ENCODE measurements around the gene PDE11A. TPM values are rescaled to one million over a fixed set of nuclear protein-coding genes. Genes with fewer than 3 reads are reported as not detected.

The PDE11A gene
- total and polyA plus RNA-seq, 2 experiments from 2014 or later = 0.08 to 0.73 TPM

DNA sequence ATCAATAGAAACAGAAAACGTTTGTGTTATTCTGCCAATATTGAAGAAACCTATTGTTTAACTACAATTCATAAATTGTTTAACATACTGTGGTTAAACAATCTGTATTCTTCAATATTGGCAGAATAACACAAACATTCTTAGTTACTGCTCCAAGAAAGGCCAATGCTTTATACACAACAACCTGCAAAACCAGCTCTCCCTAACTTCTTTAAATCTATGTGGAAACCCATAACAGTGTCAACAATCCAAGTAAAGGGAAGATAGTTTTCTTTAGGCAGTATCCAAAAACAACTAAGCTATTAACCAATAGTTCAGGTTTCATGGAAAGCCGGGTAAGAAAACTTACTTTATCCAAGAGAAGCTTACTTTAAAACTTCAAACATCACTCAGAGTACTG lies 33.5 kb upstream of the PDE11A start (continued):
- TF ChIP-seq, protein P1, sequence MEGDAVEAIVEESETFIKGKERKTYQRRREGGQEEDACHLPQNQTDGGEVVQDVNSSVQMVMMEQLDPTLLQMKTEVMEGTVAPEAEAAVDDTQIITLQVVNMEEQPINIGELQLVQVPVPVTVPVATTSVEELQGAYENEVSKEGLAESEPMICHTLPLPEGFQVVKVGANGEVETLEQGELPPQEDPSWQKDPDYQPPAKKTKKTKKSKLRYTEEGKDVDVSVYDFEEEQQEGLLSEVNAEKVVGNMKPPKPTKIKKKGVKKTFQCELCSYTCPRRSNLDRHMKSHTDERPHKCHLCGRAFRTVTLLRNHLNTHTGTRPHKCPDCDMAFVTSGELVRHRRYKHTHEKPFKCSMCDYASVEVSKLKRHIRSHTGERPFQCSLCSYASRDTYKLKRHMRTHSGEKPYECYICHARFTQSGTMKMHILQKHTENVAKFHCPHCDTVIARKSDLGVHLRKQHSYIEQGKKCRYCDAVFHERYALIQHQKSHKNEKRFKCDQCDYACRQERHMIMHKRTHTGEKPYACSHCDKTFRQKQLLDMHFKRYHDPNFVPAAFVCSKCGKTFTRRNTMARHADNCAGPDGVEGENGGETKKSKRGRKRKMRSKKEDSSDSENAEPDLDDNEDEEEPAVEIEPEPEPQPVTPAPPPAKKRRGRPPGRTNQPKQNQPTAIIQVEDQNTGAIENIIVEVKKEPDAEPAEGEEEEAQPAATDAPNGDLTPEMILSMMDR (conservative IDR thresholded peaks at IDR 0.05; ENCODE audit: low read depth in 2 of 2) = no peak
- TF ChIP-seq CREB1 (CRISPR knock-in tag; IDR thresholded peaks at IDR 0.05; ENCODE audit: low read depth) (no peak), EZH2phosphoT487 (IDR thresholded peaks at IDR 0.05; ENCODE audit: unreplicated experiment) (no peak), POLR2AphosphoS5 (IDR thresholded peaks at IDR 0.05; ENCODE audit: low read depth) (no peak)

DNA sequence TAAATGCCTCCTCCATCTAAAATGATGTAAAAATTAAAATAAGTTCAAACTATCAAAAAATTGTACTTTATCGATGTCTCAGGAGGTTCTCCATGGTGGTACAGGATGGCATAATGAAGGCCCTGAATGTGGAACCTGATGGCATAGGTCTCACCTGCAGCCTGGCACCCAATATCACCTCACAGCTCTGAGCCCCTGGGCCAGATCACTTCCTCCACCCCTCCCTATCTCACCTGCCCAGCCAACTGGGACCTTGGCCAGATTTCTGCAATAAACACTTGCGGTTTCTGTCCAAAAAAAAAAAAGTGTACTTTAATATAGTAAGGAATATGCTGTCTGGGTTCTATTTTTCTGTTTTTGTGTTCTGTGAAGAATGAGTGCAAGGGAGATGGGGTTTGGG lies 33.0 kb upstream of the PDE11A start:
- TF ChIP-seq, protein P2, sequence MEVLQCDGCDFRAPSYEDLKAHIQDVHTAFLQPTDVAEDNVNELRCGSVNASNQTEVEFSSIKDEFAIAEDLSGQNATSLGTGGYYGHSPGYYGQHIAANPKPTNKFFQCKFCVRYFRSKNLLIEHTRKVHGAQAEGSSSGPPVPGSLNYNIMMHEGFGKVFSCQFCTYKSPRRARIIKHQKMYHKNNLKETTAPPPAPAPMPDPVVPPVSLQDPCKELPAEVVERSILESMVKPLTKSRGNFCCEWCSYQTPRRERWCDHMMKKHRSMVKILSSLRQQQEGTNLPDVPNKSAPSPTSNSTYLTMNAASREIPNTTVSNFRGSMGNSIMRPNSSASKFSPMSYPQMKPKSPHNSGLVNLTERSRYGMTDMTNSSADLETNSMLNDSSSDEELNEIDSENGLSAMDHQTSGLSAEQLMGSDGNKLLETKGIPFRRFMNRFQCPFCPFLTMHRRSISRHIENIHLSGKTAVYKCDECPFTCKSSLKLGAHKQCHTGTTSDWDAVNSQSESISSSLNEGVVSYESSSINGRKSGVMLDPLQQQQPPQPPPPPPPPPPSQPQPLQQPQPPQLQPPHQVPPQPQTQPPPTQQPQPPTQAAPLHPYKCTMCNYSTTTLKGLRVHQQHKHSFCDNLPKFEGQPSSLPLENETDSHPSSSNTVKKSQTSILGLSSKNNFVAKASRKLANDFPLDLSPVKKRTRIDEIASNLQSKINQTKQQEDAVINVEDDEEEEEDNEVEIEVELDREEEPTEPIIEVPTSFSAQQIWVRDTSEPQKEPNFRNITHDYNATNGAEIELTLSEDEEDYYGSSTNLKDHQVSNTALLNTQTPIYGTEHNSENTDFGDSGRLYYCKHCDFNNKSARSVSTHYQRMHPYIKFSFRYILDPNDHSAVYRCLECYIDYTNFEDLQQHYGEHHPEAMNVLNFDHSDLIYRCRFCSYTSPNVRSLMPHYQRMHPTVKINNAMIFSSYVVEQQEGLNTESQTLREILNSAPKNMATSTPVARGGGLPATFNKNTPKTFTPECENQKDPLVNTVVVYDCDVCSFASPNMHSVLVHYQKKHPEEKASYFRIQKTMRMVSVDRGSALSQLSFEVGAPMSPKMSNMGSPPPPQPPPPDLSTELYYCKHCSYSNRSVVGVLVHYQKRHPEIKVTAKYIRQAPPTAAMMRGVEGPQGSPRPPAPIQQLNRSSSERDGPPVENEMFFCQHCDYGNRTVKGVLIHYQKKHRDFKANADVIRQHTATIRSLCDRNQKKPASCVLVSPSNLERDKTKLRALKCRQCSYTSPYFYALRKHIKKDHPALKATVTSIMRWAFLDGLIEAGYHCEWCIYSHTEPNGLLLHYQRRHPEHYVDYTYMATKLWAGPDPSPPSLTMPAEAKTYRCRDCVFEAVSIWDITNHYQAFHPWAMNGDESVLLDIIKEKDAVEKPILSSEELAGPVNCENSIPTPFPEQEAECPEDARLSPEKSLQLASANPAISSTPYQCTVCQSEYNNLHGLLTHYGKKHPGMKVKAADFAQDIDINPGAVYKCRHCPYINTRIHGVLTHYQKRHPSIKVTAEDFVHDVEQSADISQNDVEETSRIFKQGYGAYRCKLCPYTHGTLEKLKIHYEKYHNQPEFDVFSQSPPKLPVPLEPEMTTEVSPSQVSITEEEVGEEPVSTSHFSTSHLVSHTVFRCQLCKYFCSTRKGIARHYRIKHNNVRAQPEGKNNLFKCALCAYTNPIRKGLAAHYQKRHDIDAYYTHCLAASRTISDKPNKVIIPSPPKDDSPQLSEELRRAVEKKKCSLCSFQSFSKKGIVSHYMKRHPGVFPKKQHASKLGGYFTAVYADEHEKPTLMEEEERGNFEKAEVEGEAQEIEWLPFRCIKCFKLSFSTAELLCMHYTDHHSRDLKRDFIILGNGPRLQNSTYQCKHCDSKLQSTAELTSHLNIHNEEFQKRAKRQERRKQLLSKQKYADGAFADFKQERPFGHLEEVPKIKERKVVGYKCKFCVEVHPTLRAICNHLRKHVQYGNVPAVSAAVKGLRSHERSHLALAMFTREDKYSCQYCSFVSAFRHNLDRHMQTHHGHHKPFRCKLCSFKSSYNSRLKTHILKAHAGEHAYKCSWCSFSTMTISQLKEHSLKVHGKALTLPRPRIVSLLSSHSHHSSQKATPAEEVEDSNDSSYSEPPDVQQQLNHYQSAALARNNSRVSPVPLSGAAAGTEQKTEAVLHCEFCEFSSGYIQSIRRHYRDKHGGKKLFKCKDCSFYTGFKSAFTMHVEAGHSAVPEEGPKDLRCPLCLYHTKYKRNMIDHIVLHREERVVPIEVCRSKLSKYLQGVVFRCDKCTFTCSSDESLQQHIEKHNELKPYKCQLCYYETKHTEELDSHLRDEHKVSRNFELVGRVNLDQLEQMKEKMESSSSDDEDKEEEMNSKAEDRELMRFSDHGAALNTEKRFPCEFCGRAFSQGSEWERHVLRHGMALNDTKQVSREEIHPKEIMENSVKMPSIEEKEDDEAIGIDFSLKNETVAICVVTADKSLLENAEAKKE (CRISPR knock-in tag; IDR thresholded peaks at IDR 0.05) = no peak
- TF ChIP-seq STAT1 (IDR thresholded peaks at IDR 0.05; ENCODE audit: unreplicated experiment) = no peak
- no peak for TF ChIP-seq CREB1 (CRISPR knock-in tag; IDR thresholded peaks at IDR 0.05; ENCODE audit: low read depth)
- TF ChIP-seq EZH2 (IDR thresholded peaks at IDR 0.05; ENCODE audit: low read depth, unreplicated experiment) = no peak
- no peak for TF ChIP-seq JUNB (IDR thresholded peaks at IDR 0.05; ENCODE audit: unreplicated experiment)
- TF ChIP-seq POLR2AphosphoS5 (IDR thresholded peaks at IDR 0.05; ENCODE audit: low read depth) = no peak
- TF ChIP-seq EZH2phosphoT487 (IDR thresholded peaks at IDR 0.05; ENCODE audit: unreplicated experiment) = no peak
- no peak for TF ChIP-seq ZNF114 (CRISPR knock-in tag; IDR thresholded peaks at IDR 0.05)
- TF ChIP-seq, protein P3, sequence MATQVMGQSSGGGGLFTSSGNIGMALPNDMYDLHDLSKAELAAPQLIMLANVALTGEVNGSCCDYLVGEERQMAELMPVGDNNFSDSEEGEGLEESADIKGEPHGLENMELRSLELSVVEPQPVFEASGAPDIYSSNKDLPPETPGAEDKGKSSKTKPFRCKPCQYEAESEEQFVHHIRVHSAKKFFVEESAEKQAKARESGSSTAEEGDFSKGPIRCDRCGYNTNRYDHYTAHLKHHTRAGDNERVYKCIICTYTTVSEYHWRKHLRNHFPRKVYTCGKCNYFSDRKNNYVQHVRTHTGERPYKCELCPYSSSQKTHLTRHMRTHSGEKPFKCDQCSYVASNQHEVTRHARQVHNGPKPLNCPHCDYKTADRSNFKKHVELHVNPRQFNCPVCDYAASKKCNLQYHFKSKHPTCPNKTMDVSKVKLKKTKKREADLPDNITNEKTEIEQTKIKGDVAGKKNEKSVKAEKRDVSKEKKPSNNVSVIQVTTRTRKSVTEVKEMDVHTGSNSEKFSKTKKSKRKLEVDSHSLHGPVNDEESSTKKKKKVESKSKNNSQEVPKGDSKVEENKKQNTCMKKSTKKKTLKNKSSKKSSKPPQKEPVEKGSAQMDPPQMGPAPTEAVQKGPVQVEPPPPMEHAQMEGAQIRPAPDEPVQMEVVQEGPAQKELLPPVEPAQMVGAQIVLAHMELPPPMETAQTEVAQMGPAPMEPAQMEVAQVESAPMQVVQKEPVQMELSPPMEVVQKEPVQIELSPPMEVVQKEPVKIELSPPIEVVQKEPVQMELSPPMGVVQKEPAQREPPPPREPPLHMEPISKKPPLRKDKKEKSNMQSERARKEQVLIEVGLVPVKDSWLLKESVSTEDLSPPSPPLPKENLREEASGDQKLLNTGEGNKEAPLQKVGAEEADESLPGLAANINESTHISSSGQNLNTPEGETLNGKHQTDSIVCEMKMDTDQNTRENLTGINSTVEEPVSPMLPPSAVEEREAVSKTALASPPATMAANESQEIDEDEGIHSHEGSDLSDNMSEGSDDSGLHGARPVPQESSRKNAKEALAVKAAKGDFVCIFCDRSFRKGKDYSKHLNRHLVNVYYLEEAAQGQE (IDR thresholded peaks at IDR 0.05; ENCODE audit: unreplicated experiment) = no peak
- H3K4me1 ChIP-seq (ENCODE audit: insufficient read depth) = no peaks in the 10 kb centered on the region
- no peak for DNase-seq (ENCODE audit: low spot score)
- H3K4me3 Mint-ChIP-seq = no peak overlapping the region
- ATAC-seq = no peak
- no peak overlapping the region for H3K27ac Mint-ChIP-seq
- no peak overlapping the region for H3K4me2 ChIP-seq
- no peaks in the 10 kb centered on the region for H3K36me3 Mint-ChIP-seq (ENCODE audit: low read depth)
- H2AFZ ChIP-seq = no peak overlapping the region
- no peaks in the 10 kb centered on the region for H3K9me3 Mint-ChIP-seq
- no peaks in the 10 kb centered on the region for H3K27me3 Mint-ChIP-seq (ENCODE audit: insufficient read depth, low read depth, poor library complexity)
- no peaks in the 10 kb centered on the region for H3K36me3 ChIP-seq (ENCODE audit: insufficient read depth)
- H4K20me1 ChIP-seq (replicated peaks; ENCODE audit: insufficient read depth) = no peaks in the 10 kb centered on the region
- no peaks in the 10 kb centered on the region for H3K79me2 ChIP-seq (replicated peaks; ENCODE audit: insufficient read depth)
- no peaks in the 10 kb centered on the region for H3K4me1 Mint-ChIP-seq
- no peaks in the 10 kb centered on the region for H3K27me3 ChIP-seq (ENCODE audit: insufficient read depth)
- no peaks in the 10 kb centered on the region for H3F3A ChIP-seq (replicated peaks; ENCODE audit: low read depth)
- no peaks in the 10 kb centered on the region for H3K9me2 ChIP-seq (ENCODE audit: insufficient read depth)
- H3K4me3 ChIP-seq = no peak overlapping the region
- no peak overlapping the region for H3K27ac ChIP-seq (ENCODE audit: low read depth)
